ENCODE results near the gene FLOT2. TPM values are rescaled to one million over a fixed set of nuclear protein-coding genes. Genes with fewer than 3 reads are reported as not detected.
A peak's percentile ranks its signal among the peaks of the same experiment; 100 is the strongest.
"Not testable (repeated sequence)": the region's sequence is repeated elsewhere in the genome, so short reads cannot be mapped to it uniquely, and the experiment has no call there.

The FLOT2 gene
- total RNA-seq, 1 experiment from 2014 or later, result 118 TPM

DNA sequence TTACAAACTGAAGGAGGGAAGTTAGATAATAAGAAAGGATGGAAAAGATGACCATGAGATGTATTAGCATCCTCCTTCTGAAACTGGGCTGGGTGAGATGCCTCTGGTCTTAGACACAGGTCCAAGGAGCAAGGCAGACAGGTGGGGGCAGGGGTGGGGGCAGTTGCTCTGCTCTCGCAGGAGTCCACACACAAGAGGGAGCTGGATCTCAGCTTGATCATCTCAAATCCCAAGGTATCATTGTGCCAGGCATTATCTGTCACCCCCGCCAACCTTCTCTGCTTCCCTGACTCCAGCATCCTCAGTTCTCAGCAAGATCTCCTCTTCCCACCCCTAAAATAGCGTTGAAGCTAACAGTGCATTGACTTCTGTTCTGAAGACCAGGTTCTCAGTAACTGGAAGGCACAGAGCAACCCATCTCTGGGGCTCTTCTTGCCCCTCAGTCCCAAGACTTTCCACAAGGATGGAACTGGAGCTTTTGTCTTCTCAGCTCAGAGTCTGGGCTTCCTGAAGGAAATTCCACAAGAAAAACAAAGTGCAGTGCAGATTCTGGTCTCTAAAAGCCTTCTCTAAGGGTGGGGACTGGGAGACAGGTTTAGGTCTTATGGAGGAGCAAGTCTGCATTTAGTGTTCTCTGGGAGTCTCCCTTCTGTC lies 1.6 kb downstream of the FLOT2 start:
- Histone ChIP-seq H3K4me1 (replicated peaks; ENCODE audit: insufficient read depth) (peaks cover 20% of the 10 kb centered on the region; the same call in 1 of the 2 replicates), H3K9me2 (ENCODE audit: insufficient read depth) (no peaks in the 10 kb centered on the region), H3K36me3 (ENCODE audit: low read depth) (no peaks in the 10 kb centered on the region), H3K4me3 (peak overlapping the region; percentile 80; the same call in 1 of the 2 replicates), H3K27me3 (ENCODE audit: insufficient read depth, low read depth) (no peaks in the 10 kb centered on the region), H3F3A (ENCODE audit: insufficient read depth, low read depth) (peaks cover 22% of the 10 kb centered on the region), H3K79me2 (ENCODE audit: low read depth) (peaks cover 9% of the 10 kb centered on the region; the same call in 1 of the 2 replicates), H2AFZ (no peak overlapping the region), H3K27ac (no peak overlapping the region), H3K9me3 (ENCODE audit: insufficient read depth, low read depth) (no peaks in the 10 kb centered on the region), H4K20me1 (ENCODE audit: insufficient read depth) (no peaks in the 10 kb centered on the region), H3K4me2 (peak overlapping the region; percentile 84)
- intact Hi-C loops (cut with micrococcal nuclease; ENCODE audit: unreplicated experiment), result no loop called here
- ChIA-PET CTCF (interaction anchor here (0.7 to 1.2 kb wide), 2 partner anchors 17 to 132 kb away, joined by 3 to 5 read pairs; no protein-coding TSS in a partner anchor), POLR2A (ENCODE audit: unreplicated experiment) (no interaction called here)
- no TSS peak for BruUV-seq (replicated peaks)
- no peak for DNase-seq
- TF ChIP-seq EZH2 (IDR thresholded peaks at IDR 0.05; ENCODE audit: low read depth), result no peak
- TF ChIP-seq, protein P1, sequence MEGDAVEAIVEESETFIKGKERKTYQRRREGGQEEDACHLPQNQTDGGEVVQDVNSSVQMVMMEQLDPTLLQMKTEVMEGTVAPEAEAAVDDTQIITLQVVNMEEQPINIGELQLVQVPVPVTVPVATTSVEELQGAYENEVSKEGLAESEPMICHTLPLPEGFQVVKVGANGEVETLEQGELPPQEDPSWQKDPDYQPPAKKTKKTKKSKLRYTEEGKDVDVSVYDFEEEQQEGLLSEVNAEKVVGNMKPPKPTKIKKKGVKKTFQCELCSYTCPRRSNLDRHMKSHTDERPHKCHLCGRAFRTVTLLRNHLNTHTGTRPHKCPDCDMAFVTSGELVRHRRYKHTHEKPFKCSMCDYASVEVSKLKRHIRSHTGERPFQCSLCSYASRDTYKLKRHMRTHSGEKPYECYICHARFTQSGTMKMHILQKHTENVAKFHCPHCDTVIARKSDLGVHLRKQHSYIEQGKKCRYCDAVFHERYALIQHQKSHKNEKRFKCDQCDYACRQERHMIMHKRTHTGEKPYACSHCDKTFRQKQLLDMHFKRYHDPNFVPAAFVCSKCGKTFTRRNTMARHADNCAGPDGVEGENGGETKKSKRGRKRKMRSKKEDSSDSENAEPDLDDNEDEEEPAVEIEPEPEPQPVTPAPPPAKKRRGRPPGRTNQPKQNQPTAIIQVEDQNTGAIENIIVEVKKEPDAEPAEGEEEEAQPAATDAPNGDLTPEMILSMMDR (conservative IDR thresholded peaks at IDR 0.05), result no peak

DNA sequence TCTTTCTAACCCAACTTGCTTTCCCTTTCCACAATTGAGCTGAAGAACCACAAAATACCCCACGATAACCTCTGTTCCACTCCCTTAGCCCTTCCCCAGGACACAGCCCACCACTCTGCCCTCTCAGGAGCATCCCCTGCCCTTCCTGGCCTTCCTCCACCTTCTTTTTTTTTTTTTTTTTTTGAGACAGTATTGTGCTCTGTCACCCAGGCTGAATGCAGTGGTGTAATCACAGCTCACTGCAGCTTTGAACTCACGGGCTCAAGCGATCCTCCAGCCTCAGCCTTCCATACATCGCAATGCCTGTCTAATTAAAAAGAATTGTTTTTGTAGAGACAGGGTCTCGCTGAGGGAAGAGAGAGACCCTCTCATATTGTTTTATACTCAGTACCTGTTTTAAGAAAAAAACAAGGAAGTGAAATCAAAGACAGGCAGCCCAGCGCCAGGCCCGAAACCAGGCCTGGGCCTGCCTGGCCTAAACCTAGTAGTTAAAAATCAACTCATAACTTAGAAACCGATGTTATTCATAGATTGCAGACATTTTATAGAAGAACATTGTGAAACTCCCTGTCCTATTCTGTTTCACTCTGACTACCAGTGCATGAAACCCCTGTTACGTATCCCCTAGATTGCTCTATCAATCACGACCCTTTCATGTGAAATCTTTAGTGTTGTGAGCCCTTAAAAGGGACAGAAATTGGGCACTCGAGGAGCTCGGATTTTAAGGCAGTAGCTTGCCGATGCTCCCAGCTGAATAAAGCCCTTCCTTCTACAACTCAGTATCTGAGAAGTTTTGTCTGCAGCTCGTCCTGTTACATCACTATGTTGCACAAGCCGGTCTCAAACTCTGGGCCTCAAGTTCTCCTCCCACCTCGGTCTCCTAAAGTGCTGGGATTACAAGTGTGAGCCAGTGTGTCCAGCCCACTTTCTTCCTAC lies 4.0 kb downstream of the FLOT2 start:
- H3K9me3 ChIP-seq (ENCODE audit: insufficient read depth, low read depth); H3K9me2 ChIP-seq (ENCODE audit: insufficient read depth); H3K79me2 ChIP-seq (ENCODE audit: low read depth); H4K20me1 ChIP-seq (ENCODE audit: insufficient read depth); BruUV-seq (replicated peaks); H2AFZ ChIP-seq; H3K4me3 ChIP-seq; H3K4me2 ChIP-seq; DNase-seq; POLR2A ChIA-PET (ENCODE audit: unreplicated experiment); H3K36me3 ChIP-seq (ENCODE audit: low read depth); H3K27ac ChIP-seq; intact Hi-C loops (cut with micrococcal nuclease; ENCODE audit: unreplicated experiment); H3K27me3 ChIP-seq (ENCODE audit: insufficient read depth, low read depth): not testable (repeated sequence)
- CTCF ChIA-PET, result interaction anchor here (0.6 to 0.7 kb wide), 2 partner anchors 16 to 111 kb away, joined by 3 to 4 read pairs; no protein-coding TSS in a partner anchor
- Histone ChIP-seq H3K4me1 (replicated peaks; ENCODE audit: insufficient read depth) (peaks cover 18% of the 10 kb centered on the region; the same call in 1 of the 2 replicates), H3F3A (ENCODE audit: insufficient read depth, low read depth) (peaks cover 18% of the 10 kb centered on the region)

DNA sequence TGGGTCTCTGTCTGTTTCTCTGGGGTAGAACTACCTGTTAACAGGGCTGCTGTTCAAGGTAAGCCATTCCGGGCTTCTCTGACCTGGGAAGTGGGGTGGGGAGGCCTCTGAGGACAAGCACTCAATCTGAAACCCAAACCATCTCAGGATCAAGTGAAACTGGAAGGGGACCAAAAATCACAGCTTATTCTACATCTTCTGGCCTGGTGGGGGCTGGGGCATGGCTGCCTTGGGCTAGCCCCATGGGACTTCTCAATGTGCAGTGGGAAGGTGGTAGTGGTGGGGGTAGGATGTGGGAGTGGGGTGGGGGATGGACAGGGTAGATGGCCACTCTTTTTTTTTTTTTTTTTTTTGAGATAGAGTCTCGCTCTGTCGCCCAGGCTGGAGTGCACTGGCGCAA lies 5.5 kb downstream of the FLOT2 start:
- intact Hi-C loops (cut with micrococcal nuclease; ENCODE audit: unreplicated experiment), result no loop called here
- Histone ChIP-seq H3K4me1 (replicated peaks; ENCODE audit: insufficient read depth) (0 out of 2 replicates have a peak, but pooled peaks cover 10% of the 10 kb centered on the region), H3F3A (ENCODE audit: insufficient read depth, low read depth) (peaks cover 17% of the 10 kb centered on the region), H3K9me2 (ENCODE audit: insufficient read depth) (no peaks in the 10 kb centered on the region), H2AFZ (no peak overlapping the region), H3K27me3 (ENCODE audit: insufficient read depth, low read depth) (no peaks in the 10 kb centered on the region), H3K27ac (no peak overlapping the region), H3K9me3 (ENCODE audit: insufficient read depth, low read depth) (no peaks in the 10 kb centered on the region), H3K36me3 (ENCODE audit: low read depth) (no peaks in the 10 kb centered on the region), H3K4me2 (no peak overlapping the region), H3K4me3 (no peak overlapping the region), H3K79me2 (ENCODE audit: low read depth) (peaks cover 5% of the 10 kb centered on the region; the same call in 1 of the 2 replicates), H4K20me1 (ENCODE audit: insufficient read depth) (no peaks in the 10 kb centered on the region)
- POLR2A ChIA-PET (ENCODE audit: unreplicated experiment), result no interaction called here
- TF ChIP-seq, protein P1 (conservative IDR thresholded peaks at IDR 0.05), result no peak
- TF ChIP-seq EZH2 (IDR thresholded peaks at IDR 0.05; ENCODE audit: low read depth), result no peak
- CTCF ChIA-PET, result no interaction called here
- no TSS peak for BruUV-seq (replicated peaks)
- no peak for DNase-seq

Data from PC-9 (cell line).